ENCODE results near the gene ANO1. TPM values are rescaled to one million over a fixed set of nuclear protein-coding genes. Genes with fewer than 3 reads are reported as not detected.
"Not testable (repeated sequence)": the region's sequence is repeated elsewhere in the genome, so short reads cannot be mapped to it uniquely, and the experiment has no call there.

Gene ANO1
- total RNA-seq, 1 donor from 2014 or later, result 1.2 TPM

GRCh38 chr11:70191495-70192140 lies 113.5 kb downstream of the ANO1 start:
- DNase-seq (ENCODE audit: low read depth), result no peak
- no peak overlapping the region for H3K4me3 ChIP-seq (ENCODE audit: low read depth, low read length)
- TF ChIP-seq CTCF (conservative IDR thresholded peaks at IDR 0.05; ENCODE audit: low read depth, low read length), result peak; percentile 85

- no peak overlapping the region for H3K4me3 ChIP-seq (ENCODE audit: low read depth, low read length)
- no peak for DNase-seq (ENCODE audit: low read depth)
- no peak for TF ChIP-seq CTCF (conservative IDR thresholded peaks at IDR 0.05; ENCODE audit: low read depth, low read length)
Measured at GRCh38 chr11:70192666-70193410, 114.7 kb downstream of the ANO1 start.

DNA sequence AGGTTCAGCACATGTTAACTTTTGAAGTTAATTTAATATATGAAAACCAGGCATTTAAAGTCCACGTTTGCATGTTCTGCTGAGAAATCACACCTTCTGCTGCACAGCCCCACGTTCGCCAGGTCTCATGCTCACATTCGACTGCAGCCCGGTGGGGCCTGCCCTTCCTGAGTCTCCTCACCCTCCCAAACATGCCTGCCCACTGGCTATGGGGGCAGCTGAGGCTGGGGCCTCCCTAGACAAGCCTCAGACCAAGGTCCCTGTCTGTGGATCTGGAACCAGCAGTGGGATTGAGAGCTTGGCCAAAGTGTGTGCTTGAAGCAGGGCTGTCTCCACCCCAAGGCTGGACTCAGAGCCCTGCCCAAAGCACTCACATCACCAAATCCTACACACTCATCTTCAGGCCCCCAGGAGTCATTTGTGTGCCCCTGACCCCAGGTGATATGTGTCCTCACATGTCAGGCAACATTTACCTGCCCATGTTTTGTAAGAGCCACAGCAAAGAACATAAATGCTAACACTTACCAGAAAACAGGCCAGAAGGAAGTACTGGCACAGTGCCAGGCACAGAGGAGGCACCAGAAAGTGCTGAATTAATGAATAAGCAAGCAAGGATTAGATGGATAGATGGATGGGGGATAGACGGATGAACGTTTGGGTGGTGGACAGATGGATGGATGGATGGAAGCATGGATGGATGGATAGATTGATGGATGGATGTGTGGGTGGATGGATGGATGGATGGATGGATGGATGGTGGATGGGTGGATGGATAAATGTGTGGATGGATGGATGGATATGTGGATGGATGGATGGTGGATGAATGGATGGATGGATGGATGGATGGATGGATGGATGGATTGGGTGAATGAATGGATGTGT lies 115.5 kb downstream of the ANO1 start:
- TF ChIP-seq CTCF (conservative IDR thresholded peaks at IDR 0.05; ENCODE audit: low read depth, low read length), result no peak
- no peak overlapping the region for H3K4me3 ChIP-seq (ENCODE audit: low read depth, low read length)
- DNase-seq (ENCODE audit: low read depth), result no peak

GRCh38 chr11:70194792-70195791 lies 117.0 kb downstream of the ANO1 start:
- no peak for TF ChIP-seq CTCF (conservative IDR thresholded peaks at IDR 0.05; ENCODE audit: low read depth, low read length)
- no peak for DNase-seq (ENCODE audit: low read depth)
- H3K4me3 ChIP-seq (ENCODE audit: low read depth, low read length), result no peak overlapping the region

DNA sequence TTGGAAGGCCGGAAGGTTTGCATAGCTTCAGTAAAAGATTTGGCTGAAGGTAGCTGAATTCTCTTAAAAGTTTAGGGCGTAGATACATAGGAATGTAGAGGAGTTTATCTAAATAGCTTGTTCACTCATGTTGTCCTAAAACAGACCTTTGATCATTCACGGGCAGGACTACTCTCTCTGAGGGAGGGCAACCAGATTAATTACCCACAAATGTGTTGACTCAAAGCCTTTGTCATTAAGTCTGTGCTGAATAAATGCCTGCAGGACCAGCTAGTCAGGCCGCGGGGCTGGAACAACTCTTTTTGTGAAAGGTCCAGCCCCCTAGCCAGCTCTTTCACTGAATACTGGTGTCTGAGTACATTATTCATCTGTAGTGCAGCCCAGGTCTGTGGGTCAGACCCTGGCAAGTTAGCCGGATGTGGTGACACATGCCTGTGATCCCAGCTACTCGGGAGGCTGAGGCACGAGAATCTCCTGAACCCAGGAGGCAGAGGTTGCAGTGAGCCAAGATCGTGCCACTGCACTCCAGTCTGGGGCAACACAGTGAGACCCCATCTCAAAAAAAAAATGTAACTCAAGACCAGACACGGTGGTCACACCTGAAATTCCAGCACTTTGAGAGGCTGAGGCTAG lies 122.2 kb downstream of the ANO1 start:
- no peak for TF ChIP-seq CTCF (conservative IDR thresholded peaks at IDR 0.05; ENCODE audit: low read depth, low read length)
- H3K4me3 ChIP-seq (ENCODE audit: low read depth, low read length), result no peak overlapping the region
- no peak for DNase-seq (ENCODE audit: low read depth)

GRCh38 chr11:70201047-70201446 lies 122.9 kb downstream of the ANO1 start:
- not testable (repeated sequence) for DNase-seq (ENCODE audit: low read depth); H3K4me3 ChIP-seq (ENCODE audit: low read depth, low read length)

All from epithelial cell of proximal tubule (primary cell).